ENCODE data around the gene RPS27.

Gene RPS27

DNA sequence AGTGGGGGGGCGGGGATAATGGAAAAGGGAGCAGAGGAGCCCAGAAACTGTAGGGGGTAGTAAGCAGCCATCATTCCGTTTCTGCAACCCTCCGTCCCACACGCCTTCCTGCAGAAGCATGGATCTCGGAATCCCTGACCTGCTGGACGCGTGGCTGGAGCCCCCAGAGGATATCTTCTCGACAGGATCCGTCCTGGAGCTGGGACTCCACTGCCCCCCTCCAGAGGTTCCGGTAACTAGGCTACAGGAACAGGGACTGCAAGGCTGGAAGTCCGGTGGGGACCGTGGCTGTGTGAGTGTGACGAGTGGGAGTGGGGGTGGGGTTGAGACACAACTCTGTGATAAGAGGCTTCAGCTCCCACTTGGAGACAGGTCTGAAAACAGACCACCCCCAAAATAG is 22.2 kb upstream of the RPS27 start:
- TF ChIP-seq, protein P1, sequence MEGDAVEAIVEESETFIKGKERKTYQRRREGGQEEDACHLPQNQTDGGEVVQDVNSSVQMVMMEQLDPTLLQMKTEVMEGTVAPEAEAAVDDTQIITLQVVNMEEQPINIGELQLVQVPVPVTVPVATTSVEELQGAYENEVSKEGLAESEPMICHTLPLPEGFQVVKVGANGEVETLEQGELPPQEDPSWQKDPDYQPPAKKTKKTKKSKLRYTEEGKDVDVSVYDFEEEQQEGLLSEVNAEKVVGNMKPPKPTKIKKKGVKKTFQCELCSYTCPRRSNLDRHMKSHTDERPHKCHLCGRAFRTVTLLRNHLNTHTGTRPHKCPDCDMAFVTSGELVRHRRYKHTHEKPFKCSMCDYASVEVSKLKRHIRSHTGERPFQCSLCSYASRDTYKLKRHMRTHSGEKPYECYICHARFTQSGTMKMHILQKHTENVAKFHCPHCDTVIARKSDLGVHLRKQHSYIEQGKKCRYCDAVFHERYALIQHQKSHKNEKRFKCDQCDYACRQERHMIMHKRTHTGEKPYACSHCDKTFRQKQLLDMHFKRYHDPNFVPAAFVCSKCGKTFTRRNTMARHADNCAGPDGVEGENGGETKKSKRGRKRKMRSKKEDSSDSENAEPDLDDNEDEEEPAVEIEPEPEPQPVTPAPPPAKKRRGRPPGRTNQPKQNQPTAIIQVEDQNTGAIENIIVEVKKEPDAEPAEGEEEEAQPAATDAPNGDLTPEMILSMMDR (IDR thresholded peaks at IDR 0.05; ENCODE audit: low read depth, low read length, missing control alignments) = no peak
- H3K4me3 ChIP-seq (ENCODE audit: low read depth, low read length) = peak overlapping the region; percentile 71
- no peak for DNase-seq (ENCODE audit: low read depth)

DNA sequence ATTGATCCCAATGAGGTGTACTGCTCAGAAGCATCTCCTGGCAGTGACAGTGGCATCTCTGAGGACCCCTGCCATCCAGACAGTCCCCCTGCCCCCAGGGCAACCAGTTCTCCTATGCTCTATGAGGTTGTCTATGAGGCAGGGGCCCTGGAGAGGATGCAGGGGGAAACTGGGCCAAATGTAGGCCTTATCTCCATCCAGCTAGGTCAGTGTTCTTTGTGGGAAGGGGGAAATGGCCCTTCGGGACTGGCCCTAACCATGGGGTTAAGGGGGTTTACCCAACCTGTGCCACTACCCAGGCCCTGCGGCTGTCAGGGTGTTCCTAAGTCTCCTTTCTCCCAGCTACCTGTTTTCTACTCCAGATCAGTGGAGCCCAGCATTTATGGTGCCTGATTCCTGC is 21.6 kb upstream of the RPS27 start:
- TF ChIP-seq, protein P1 (IDR thresholded peaks at IDR 0.05; ENCODE audit: low read depth, low read length, missing control alignments) = no peak
- no peak overlapping the region for H3K4me3 ChIP-seq (ENCODE audit: low read depth, low read length)
- no peak for DNase-seq (ENCODE audit: low read depth)

DNA sequence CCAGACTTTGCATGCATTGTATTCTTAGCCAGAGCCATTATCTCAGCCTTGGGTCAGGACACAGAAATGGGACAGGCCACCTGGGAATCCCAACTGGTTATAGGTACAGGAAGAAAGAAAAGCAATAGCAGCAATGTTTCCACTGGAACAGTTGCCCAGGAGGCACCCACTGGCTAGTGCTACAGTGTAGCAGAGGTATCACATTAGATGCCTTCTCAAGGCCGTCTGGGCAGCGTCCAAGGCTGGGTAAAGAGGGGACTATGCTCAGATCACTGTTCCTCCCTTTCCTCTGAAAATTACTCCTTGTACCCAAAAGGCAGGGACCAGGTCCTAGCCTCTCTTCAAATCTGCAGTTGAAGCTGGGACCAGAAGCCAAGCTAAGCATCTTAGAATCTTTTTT is 20.2 kb upstream of the RPS27 start:
- TF ChIP-seq, protein P1 (IDR thresholded peaks at IDR 0.05; ENCODE audit: low read depth, low read length, missing control alignments) = no peak
- no peak for DNase-seq (ENCODE audit: low read depth)
- no peak overlapping the region for H3K4me3 ChIP-seq (ENCODE audit: low read depth, low read length)

DNA sequence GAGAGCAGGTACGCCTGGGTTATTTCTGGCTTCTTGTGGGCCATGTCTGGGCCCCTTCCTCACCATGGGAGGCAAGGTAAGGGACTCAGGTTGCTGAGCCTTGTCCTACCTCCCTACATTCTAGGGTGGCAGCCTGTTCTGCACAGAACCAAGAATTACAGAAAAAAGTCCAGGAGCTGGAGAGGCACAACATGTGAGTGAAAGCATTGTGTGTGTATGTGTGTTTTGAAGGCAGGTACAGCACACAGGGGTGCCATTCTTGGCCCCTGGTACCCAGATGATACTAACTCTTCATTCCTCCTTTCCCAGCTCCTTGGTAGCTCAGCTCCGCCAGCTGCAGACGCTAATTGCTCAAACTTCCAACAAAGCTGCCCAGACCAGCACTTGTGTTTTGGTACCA is 17.5 kb upstream of the RPS27 start:
- DNase-seq (ENCODE audit: low read depth) = no peak
- TF ChIP-seq, protein P1 (IDR thresholded peaks at IDR 0.05; ENCODE audit: low read depth, low read length, missing control alignments) = no peak
- H3K4me3 ChIP-seq (ENCODE audit: low read depth, low read length) = no peak overlapping the region

DNA sequence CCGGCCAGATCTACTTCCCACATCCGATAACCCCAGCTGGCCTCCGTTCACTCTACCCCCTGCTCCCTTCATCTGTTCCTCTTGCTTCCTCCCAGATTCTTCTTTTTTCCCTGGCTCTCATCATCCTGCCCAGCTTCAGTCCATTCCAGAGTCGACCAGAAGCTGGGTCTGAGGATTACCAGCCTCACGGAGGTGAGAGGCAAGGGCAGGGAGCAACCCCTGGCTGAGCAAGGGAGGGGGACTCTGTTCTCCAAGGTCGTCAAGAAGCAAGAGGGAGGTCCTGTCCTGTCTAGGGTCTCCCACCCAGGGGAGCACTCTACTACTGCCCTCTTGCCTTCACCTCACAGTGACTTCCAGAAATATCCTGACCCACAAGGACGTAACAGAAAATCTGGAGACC is 17.0 kb upstream of the RPS27 start:
- no peak overlapping the region for H3K4me3 ChIP-seq (ENCODE audit: low read depth, low read length)
- no peak for DNase-seq (ENCODE audit: low read depth)
- TF ChIP-seq, protein P1 (IDR thresholded peaks at IDR 0.05; ENCODE audit: low read depth, low read length, missing control alignments) = no peak

DNA sequence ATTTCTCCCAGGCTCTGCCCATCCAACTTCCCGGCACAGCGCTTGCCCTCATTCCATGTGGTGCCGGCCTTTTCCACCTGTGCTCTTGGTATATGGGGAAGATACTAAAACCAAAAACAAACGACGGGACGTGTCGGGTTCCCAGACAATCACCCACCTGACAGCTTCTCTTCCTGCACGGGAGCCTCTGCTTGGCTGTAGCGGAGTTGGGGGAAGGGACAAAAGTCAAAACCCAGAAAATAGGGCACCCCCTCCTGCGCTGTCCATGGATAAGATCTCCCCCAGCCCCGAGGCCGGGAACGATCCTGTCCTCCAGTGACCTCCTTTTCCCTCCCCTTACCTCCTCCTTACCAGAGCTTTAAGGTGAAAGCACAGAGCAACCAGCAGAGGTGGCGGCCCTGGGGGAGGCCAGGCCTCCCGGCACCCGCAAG is 13.7 kb upstream of the RPS27 start:
- no peak for DNase-seq (ENCODE audit: low read depth)
- TF ChIP-seq, protein P1 (IDR thresholded peaks at IDR 0.05; ENCODE audit: low read depth, low read length, missing control alignments) = no peak
- peak overlapping the region; percentile 99 for H3K4me3 ChIP-seq (ENCODE audit: low read depth, low read length)

All from GM12864 (cell line).